ENCODE results near the gene RYR3. TPM values are rescaled to one million over a fixed set of nuclear protein-coding genes. Genes with fewer than 3 reads are reported as not detected.

Gene RYR3
- total and polyA plus RNA-seq, 10 of the 15 experiments (the other 5 are each of a cell fraction or from before 2014, with no cell fraction given): under 0.01 to 0.44 (median 0.16) TPM; not detected in 5

DNA sequence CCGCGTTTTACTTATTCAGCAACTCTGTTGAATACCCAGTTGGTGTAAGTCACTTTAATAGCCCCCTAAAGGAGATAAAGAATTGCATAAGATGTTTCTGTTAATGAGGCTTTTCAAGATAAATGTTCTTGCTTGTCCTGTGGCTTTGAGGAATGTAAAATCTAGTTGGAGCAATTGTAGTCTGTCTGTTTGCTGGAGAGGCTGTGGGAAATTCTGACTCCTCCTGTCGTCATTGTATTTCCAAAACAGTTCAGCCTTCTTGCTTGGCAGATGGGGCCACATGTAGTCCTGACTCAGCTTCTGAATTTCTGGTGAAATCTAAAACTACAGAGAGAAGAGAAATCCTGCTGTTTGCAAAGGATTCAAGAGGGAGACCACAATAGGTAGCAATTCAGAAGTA, 114.4 kb downstream of the RYR3 start:
- intact Hi-C loops (cut with micrococcal nuclease; ENCODE audit: unreplicated experiment): no loop called here
- Histone ChIP-seq H3K9ac (ENCODE audit: control insufficient read depth, insufficient read depth, low read length) (no peak overlapping the region), H3K27ac (ENCODE audit: control insufficient read depth, insufficient read depth) (no peak overlapping the region), H3K36me3 (ENCODE audit: control insufficient read depth in 2 of 2, insufficient read depth in 2 of 2, low read length in 1 of 2) (no peaks in the 10 kb centered on the region), H2AFZ (ENCODE audit: control insufficient read depth, low read depth, low read length) (no peak overlapping the region), H3K4me3 (no peak overlapping the region), H3K4me2 (ENCODE audit: control insufficient read depth, insufficient read depth) (no peak overlapping the region), H3K79me2 (ENCODE audit: control insufficient read depth, insufficient read depth, low read length) (no peaks in the 10 kb centered on the region), H3K27me3 (replicated peaks in 1 of 2; ENCODE audit: control insufficient read depth in 2 of 2, insufficient read depth in 2 of 2, low read length in 1 of 2) (peaks cover 0 to 2% of the 10 kb centered on the region in 2 experiments; a peak in 1 of 4 replicates), H3K9me3 (replicated peaks; ENCODE audit: control insufficient read depth, insufficient read depth, low read length) (no peaks in the 10 kb centered on the region), H4K20me1 (ENCODE audit: control insufficient read depth, insufficient read depth) (no peaks in the 10 kb centered on the region), H3K4me1 (ENCODE audit: control insufficient read depth, insufficient read depth, low read length) (no peaks in the 10 kb centered on the region)
- RAD21 ChIA-PET (ENCODE audit: unreplicated experiment): no interaction called here
- POLR2A ChIA-PET: no interaction called here
- in situ Hi-C loops (cut with MboI): no loop called here
- SMC1A ChIA-PET (ENCODE audit: uncharacterized antibody, unreplicated experiment): no interaction called here
- CTCF ChIA-PET: no interaction called here
- TF ChIP-seq HDGF (IDR thresholded peaks at IDR 0.05) (no peak), ZNF622 (IDR thresholded peaks at IDR 0.05) (no peak), CREB1 (IDR thresholded peaks at IDR 0.05; ENCODE audit: low read depth) (no peak), BCL11A (IDR thresholded peaks at IDR 0.05; ENCODE audit: low read depth, low read length) (no peak), NFIC (IDR thresholded peaks at IDR 0.05; ENCODE audit: low read depth, low read length) (no peak), YY1 (IDR thresholded peaks at IDR 0.05; ENCODE audit: low read depth, low read length) (no peak), SPI1 (IDR thresholded peaks at IDR 0.05; ENCODE audit: borderline replicate concordance, insufficient read depth, low read depth, low read length) (no peak), TBL1XR1 (IDR thresholded peaks at IDR 0.05; ENCODE audit: low read depth, low read length) (no peak), SREBF1 (IDR thresholded peaks at IDR 0.05; ENCODE audit: low read length) (no peak)
- TF ChIP-seq, protein P1, sequence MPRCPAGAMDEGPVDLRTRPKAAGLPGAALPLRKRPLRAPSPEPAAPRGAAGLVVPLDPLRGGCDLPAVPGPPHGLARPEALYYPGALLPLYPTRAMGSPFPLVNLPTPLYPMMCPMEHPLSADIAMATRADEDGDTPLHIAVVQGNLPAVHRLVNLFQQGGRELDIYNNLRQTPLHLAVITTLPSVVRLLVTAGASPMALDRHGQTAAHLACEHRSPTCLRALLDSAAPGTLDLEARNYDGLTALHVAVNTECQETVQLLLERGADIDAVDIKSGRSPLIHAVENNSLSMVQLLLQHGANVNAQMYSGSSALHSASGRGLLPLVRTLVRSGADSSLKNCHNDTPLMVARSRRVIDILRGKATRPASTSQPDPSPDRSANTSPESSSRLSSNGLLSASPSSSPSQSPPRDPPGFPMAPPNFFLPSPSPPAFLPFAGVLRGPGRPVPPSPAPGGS (IDR thresholded peaks at IDR 0.05; ENCODE audit: borderline replicate concordance, insufficient read depth, low read depth, low read length, poor library complexity, severe bottlenecking): no peak
- TF ChIP-seq, protein P2, sequence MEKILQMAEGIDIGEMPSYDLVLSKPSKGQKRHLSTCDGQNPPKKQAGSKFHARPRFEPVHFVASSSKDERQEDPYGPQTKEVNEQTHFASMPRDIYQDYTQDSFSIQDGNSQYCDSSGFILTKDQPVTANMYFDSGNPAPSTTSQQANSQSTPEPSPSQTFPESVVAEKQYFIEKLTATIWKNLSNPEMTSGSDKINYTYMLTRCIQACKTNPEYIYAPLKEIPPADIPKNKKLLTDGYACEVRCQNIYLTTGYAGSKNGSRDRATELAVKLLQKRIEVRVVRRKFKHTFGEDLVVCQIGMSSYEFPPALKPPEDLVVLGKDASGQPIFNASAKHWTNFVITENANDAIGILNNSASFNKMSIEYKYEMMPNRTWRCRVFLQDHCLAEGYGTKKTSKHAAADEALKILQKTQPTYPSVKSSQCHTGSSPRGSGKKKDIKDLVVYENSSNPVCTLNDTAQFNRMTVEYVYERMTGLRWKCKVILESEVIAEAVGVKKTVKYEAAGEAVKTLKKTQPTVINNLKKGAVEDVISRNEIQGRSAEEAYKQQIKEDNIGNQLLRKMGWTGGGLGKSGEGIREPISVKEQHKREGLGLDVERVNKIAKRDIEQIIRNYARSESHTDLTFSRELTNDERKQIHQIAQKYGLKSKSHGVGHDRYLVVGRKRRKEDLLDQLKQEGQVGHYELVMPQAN (conservative IDR thresholded peaks at IDR 0.05): no peak
- TF ChIP-seq, protein P3, sequence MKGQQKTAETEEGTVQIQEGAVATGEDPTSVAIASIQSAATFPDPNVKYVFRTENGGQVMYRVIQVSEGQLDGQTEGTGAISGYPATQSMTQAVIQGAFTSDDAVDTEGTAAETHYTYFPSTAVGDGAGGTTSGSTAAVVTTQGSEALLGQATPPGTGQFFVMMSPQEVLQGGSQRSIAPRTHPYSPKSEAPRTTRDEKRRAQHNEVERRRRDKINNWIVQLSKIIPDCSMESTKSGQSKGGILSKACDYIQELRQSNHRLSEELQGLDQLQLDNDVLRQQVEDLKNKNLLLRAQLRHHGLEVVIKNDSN (IDR thresholded peaks at IDR 0.05; ENCODE audit: borderline replicate concordance, extremely low read length, insufficient read depth, low read depth, low read length): no peak
- TF ChIP-seq, protein P4, sequence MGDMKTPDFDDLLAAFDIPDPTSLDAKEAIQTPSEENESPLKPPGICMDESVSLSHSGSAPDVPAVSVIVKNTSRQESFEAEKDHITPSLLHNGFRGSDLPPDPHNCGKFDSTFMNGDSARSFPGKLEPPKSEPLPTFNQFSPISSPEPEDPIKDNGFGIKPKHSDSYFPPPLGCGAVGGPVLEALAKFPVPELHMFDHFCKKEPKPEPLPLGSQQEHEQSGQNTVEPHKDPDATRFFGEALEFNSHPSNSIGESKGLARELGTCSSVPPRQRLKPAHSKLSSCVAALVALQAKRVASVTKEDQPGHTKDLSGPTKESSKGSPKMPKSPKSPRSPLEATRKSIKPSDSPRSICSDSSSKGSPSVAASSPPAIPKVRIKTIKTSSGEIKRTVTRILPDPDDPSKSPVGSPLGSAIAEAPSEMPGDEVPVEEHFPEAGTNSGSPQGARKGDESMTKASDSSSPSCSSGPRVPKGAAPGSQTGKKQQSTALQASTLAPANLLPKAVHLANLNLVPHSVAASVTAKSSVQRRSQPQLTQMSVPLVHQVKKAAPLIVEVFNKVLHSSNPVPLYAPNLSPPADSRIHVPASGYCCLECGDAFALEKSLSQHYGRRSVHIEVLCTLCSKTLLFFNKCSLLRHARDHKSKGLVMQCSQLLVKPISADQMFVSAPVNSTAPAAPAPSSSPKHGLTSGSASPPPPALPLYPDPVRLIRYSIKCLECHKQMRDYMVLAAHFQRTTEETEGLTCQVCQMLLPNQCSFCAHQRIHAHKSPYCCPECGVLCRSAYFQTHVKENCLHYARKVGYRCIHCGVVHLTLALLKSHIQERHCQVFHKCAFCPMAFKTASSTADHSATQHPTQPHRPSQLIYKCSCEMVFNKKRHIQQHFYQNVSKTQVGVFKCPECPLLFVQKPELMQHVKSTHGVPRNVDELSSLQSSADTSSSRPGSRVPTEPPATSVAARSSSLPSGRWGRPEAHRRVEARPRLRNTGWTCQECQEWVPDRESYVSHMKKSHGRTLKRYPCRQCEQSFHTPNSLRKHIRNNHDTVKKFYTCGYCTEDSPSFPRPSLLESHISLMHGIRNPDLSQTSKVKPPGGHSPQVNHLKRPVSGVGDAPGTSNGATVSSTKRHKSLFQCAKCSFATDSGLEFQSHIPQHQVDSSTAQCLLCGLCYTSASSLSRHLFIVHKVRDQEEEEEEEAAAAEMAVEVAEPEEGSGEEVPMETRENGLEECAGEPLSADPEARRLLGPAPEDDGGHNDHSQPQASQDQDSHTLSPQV (IDR thresholded peaks at IDR 0.05): no peak
- TF ChIP-seq, protein P5, sequence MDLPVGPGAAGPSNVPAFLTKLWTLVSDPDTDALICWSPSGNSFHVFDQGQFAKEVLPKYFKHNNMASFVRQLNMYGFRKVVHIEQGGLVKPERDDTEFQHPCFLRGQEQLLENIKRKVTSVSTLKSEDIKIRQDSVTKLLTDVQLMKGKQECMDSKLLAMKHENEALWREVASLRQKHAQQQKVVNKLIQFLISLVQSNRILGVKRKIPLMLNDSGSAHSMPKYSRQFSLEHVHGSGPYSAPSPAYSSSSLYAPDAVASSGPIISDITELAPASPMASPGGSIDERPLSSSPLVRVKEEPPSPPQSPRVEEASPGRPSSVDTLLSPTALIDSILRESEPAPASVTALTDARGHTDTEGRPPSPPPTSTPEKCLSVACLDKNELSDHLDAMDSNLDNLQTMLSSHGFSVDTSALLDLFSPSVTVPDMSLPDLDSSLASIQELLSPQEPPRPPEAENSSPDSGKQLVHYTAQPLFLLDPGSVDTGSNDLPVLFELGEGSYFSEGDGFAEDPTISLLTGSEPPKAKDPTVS (IDR thresholded peaks at IDR 0.05; ENCODE audit: low read depth, low read length): no peak
- no peak for FAIRE-seq
- no TSS peak for BruUV-seq (replicated peaks)
- 2% methylated on average over 3 of the region's 3 CpGs for WGBS (ENCODE audit: insufficient coverage, insufficient replicate concordance, low lambda C conversion rate, missing lambda C conversion rate)
- no peak for ATAC-seq
- DNase-seq (ENCODE audit: low read depth, low spot score): no peak
